CD4-positive, alpha-beta T cell (primary cell): ENCODE results near the gene PSMC2. TPM values are rescaled to one million over a fixed set of nuclear protein-coding genes. Genes with fewer than 3 reads are reported as not detected.
"Not testable (repeated sequence)": the region's sequence is repeated elsewhere in the genome, so short reads cannot be mapped to it uniquely, and the experiment has no call there.

Experiments
- ATAC-seq: fragments of 200-7000 bp; cut with Tn5 transposase; one replicate; pipeline ENCODE4 v1.10.0; 2022; ENCODE audit warnings: mild to moderate bottlenecking; ENCODE audit not compliant: poor library complexity
- CTCF ChIA-PET: fragments of 350-600 bp; sonication (Branson Sonifier 250); formaldehyde crosslinking; loops from one replicate; lab custom pipeline; 2021; ENCODE audit warnings: antibody characterized with exemption, inconsistent platforms; lab: Charles Lee
- POLR2A ChIA-PET: fragments of 350-600 bp; sonication (Branson Sonifier 250); formaldehyde crosslinking; loops from one replicate; lab custom pipeline; 2021; ENCODE audit warnings: antibody characterized with exemption, inconsistent platforms; lab: Charles Lee
- DNase-seq, 14 experiments: peaks; one replicate each; pipeline ENCODE4 v3.0.0-alpha.2; 2013 to 2020; ENCODE audit warnings: mixed read lengths in 2 of 14
- H3K27ac ChIP-seq, 2 donors: one replicate each; pipeline versions ENCODE4 v1.5.1 to v1.7.0; 2013; ENCODE audit warnings: low read length in 2 of 2, low read depth in 1 of 2, mild to moderate bottlenecking in 1 of 2
- H3K27me3 ChIP-seq, 2 experiments: 1 replicate in 1 of 2; 2 replicates in 1 of 2; pipeline versions ENCODE4 v1.6.1 to v1.7.0; 2013; ENCODE audit warnings: low read length in 2 of 2, control low read depth in 1 of 2, mild to moderate bottlenecking in 1 of 2, moderate library complexity in 1 of 2; ENCODE audit not compliant: insufficient read depth in 2 of 2, control insufficient read depth in 1 of 2
- H3K36me3 ChIP-seq: one replicate; pipeline ENCODE4 v1.6.1; 2013; ENCODE audit warnings: low read length, control low read depth; ENCODE audit not compliant: insufficient read depth
- H3K4me1 ChIP-seq: one replicate; pipeline ENCODE4 v1.6.1; 2013; ENCODE audit warnings: low read length, control low read depth; ENCODE audit not compliant: insufficient read depth
- H3K4me3 ChIP-seq: one replicate; pipeline ENCODE4 v1.5.1; 2013; ENCODE audit warnings: mild to moderate bottlenecking, low read length, moderate library complexity
- H3K9me3 ChIP-seq, 2 experiments: 1 replicate in 1 of 2; 2 replicates in 1 of 2; pipeline versions ENCODE4 v1.6.1 to v1.7.0; 2013; ENCODE audit warnings: low read length in 2 of 2, mild to moderate bottlenecking in 2 of 2, control low read depth in 1 of 2, moderate library complexity in 1 of 2; ENCODE audit not compliant: control insufficient read depth in 1 of 2, insufficient read depth in 1 of 2
- H3K27ac Mint-ChIP-seq: one replicate; pipeline ENCODE4 v1.8.0; 2020; ENCODE audit warnings: mixed read lengths
- H3K27me3 Mint-ChIP-seq: one replicate; pipeline ENCODE4 v1.8.0; 2021; ENCODE audit warnings: mixed read lengths
- H3K36me3 Mint-ChIP-seq: one replicate; pipeline ENCODE4 v1.8.0; 2021; ENCODE audit warnings: low read depth, mixed read lengths
- H3K4me1 Mint-ChIP-seq: one replicate; pipeline ENCODE4 v1.8.0; 2021; ENCODE audit warnings: low read depth, mixed read lengths
- H3K4me3 Mint-ChIP-seq: one replicate; pipeline ENCODE4 v1.8.0; 2020; ENCODE audit warnings: mild to moderate bottlenecking, mixed read lengths
- H3K9me3 Mint-ChIP-seq: one replicate; pipeline ENCODE4 v1.8.0; 2020; ENCODE audit warnings: mixed read lengths
- CTCF ChIP-seq: fragments of 200-600 bp; IDR thresholded peaks from one replicate; pipeline ENCODE4 v1.8.0; 2022; ENCODE audit warnings: antibody characterized with exemption, mild to moderate bottlenecking
- intact Hi-C, 2 experiments: fragments of 100-400 bp; cut with DNase I in 1 of 2; cut with micrococcal nuclease in 1 of 2; formaldehyde crosslinking; loops; one replicate each; pipeline versions ENCODE4 v1.15.1 to v1.9.0; 2023 to 2025; cut with DNase I, micrococcal nuclease
- total RNA-seq, 174 experiments: library from RNA in 2 of 174; stranded (reverse) in 2 of 174; gene quantifications; one replicate each; pipeline ENCODE4 v1.2.3 and lab custom pipeline; 2021 to 2026

The PSMC2 gene
- total RNA-seq, 2 experiments from 2014 or later, result 101 to 102 TPM

DNA sequence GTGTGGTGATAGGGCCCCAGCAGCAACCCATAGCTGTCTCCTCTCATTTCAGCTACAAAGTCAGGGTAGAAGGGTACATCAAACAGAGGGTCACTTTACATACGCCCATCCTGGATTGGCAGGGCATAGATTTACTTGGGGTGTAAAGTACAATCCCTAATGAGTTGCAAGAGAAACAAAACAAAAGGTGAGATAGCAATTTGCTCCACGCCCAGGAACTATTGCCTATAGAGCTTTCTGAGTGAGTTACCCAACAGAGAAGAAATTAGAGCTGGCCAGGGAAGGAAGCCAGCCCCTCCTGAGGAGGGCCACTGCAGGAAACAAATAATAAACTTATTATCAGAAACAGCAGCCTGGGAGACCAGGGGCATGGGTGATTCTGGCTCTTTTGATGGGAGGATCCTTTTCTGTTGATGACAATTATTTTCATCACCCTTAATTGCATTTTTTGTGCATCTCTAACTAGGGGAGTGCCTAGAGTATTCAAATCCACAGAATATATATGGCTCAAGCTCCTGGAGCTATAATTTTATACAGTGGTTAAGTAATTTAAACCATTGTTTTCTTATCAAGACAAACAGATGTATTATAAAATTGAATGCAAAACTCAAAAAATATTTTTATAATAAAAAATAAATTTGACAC, 51.2 kb downstream of the PSMC2 start:
- CTCF ChIA-PET, result no interaction called here
- no peak overlapping the region for H3K27ac Mint-ChIP-seq
- no peaks in the 10 kb centered on the region for H3K9me3 Mint-ChIP-seq
- no peak overlapping the region for H3K4me3 Mint-ChIP-seq
- no peak for TF ChIP-seq CTCF
- Histone ChIP-seq H3K4me3 (no peak overlapping the region), H3K36me3 (no peaks in the 10 kb centered on the region), H3K27me3 (no peaks in the 10 kb centered on the region), H3K4me1 (no peaks in the 10 kb centered on the region), H3K27ac (no peak overlapping the region), H3K9me3 (no peaks in the 10 kb centered on the region)
- H3K36me3 Mint-ChIP-seq, result no peaks in the 10 kb centered on the region
- POLR2A ChIA-PET, result no interaction called here
- intact Hi-C loops, result no loop called here
- DNase-seq (no peak), ATAC-seq (no peak)
- H3K27me3 Mint-ChIP-seq, result peaks cover 5% of the 10 kb centered on the region
- no peaks in the 10 kb centered on the region for H3K4me1 Mint-ChIP-seq

- CTCF ChIA-PET, H3K4me3 Mint-ChIP-seq, H3K27ac Mint-ChIP-seq, H3K36me3 Mint-ChIP-seq, H3K27me3 ChIP-seq, intact Hi-C loops, H3K36me3 ChIP-seq, H3K9me3 Mint-ChIP-seq, H3K4me3 ChIP-seq, DNase-seq, POLR2A ChIA-PET, H3K4me1 ChIP-seq, H3K4me1 Mint-ChIP-seq, H3K27me3 Mint-ChIP-seq, H3K27ac ChIP-seq, H3K9me3 ChIP-seq, ATAC-seq: not testable (repeated sequence)
Observed at GRCh38 chr7:103399687-103400086, 52.2 kb downstream of the PSMC2 start.

DNA sequence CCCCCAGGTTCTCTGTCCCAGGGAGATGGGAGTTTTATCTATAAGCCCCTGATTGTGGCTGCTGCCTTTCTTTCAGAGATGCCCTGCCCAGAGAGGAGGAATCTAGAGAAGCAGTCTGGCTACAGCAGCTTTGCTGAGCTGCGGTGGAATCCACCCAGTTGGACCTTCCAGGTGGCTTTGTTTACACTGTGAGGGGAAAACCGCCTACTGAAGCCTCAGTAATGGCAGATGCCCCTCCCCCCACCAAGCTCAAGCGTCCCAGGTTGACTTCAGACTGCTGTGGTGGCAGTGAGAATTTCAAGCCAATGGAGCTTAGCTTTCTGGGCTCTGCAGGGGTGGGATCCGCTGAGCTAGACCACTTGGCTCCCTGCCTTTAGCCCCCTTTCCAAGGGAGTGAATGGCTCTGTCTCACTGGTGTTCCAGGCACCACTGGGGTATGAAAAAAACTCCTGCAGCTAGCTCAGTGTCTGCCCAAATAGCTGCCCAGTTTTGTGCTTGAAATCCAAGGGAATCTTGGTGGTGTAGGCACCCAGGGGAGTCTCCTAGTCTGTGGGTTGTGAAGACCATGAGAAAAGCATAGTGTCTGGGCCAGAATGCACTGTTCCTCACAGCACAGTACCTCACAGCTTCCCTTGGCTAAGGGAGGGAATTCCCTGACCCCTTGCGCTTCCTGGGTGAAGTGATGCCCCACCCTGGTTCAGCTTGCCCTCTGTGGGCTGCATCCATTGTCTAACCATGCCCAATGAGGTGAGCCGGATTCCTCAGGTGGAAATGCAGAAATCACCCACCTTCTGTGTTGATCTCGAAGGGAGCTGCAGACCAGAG, 58.6 kb downstream of the PSMC2 start:
- H3K27me3 Mint-ChIP-seq, ATAC-seq, H3K4me3 ChIP-seq, H3K27ac Mint-ChIP-seq, H3K9me3 ChIP-seq, H3K27me3 ChIP-seq, H3K36me3 Mint-ChIP-seq, H3K9me3 Mint-ChIP-seq, H3K36me3 ChIP-seq, CTCF ChIA-PET, H3K4me1 Mint-ChIP-seq, H3K4me1 ChIP-seq, POLR2A ChIA-PET, H3K27ac ChIP-seq, DNase-seq, H3K4me3 Mint-ChIP-seq: not testable (repeated sequence)
- intact Hi-C loops, result loop anchor here in 1 of 2 experiments (2.0 kb wide), 1 partner anchor 109 kb away; the partner anchor contains the start of gene PMPCB

- H3K4me3 ChIP-seq, result no peak overlapping the region
- ChIA-PET CTCF (no interaction called here), POLR2A (no interaction called here)
- no peaks in the 10 kb centered on the region for H3K36me3 Mint-ChIP-seq
- peaks cover 4% of the 10 kb centered on the region for H3K27me3 Mint-ChIP-seq
- no peaks in the 10 kb centered on the region for H3K9me3 Mint-ChIP-seq
- H3K4me1 Mint-ChIP-seq, result no peaks in the 10 kb centered on the region
- DNase-seq (no peak), ATAC-seq (no peak)
- no peak overlapping the region for H3K27ac ChIP-seq
- H3K27me3 ChIP-seq, result peaks cover 0 to 3% of the 10 kb centered on the region in 2 experiments
- intact Hi-C loops, result no loop called here
- H3K36me3 ChIP-seq, result no peaks in the 10 kb centered on the region
- H3K27ac Mint-ChIP-seq, result no peak overlapping the region
- no peaks in the 10 kb centered on the region for H3K9me3 ChIP-seq
- H3K4me3 Mint-ChIP-seq, result no peak overlapping the region
- no peaks in the 10 kb centered on the region for H3K4me1 ChIP-seq
- no peak for TF ChIP-seq CTCF
Observed at GRCh38 chr7:103412151-103412550, 64.7 kb downstream of the PSMC2 start.
